Prostate gland (tissue), 2 donors: ENCODE measurements around the gene USP10.

ENCODE experiments used
- POLR2A ChIP-seq: fragments of 450-650 bp; IDR thresholded peaks from one replicate; pipeline ENCODE4 v1.6.1; 2016; ENCODE audit warnings: antibody characterized with exemption, mild to moderate bottlenecking
- POLR2AphosphoS5 ChIP-seq: sonication (generic); formaldehyde crosslinking; IDR thresholded peaks from one replicate; pipeline ENCODE4 v1.6.1; 2017; ENCODE audit warnings: antibody characterized with exemption
- TF ChIP-seq, protein P1 (sequence below), 4 experiments: fragments of 200-600 bp in 2 of 4; fragments of 450-650 bp in 2 of 4; sonication (generic) in 2 of 4; IDR thresholded peaks; 1 replicate in 3 of 4; 2 replicates in 1 of 4; pipeline ENCODE4 v1.5.1; 2016 to 2019; ENCODE audit warnings: antibody characterized with exemption in 4 of 4, mild to moderate bottlenecking in 2 of 4, moderate library complexity in 2 of 4

DNA sequence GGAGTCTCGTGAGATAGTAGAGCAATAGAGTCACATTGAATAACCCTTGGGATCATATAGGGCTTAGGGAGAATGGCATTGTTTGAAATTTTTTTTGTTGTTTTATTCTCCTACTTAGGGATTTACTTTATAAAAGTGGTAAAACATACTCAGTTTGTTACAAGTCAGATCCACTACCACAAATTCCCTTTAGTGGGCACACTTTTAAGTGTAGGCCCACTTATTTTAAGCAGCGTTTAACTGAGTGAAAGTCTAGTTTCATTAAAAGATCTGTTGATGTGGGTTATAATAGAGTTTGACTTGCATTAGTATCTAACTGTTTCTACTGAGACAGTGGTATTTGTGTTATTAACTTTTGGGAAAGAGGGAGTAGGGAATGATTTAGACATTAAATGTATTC lies 49.3 kb downstream of the USP10 start:
- TF ChIP-seq, protein P1, sequence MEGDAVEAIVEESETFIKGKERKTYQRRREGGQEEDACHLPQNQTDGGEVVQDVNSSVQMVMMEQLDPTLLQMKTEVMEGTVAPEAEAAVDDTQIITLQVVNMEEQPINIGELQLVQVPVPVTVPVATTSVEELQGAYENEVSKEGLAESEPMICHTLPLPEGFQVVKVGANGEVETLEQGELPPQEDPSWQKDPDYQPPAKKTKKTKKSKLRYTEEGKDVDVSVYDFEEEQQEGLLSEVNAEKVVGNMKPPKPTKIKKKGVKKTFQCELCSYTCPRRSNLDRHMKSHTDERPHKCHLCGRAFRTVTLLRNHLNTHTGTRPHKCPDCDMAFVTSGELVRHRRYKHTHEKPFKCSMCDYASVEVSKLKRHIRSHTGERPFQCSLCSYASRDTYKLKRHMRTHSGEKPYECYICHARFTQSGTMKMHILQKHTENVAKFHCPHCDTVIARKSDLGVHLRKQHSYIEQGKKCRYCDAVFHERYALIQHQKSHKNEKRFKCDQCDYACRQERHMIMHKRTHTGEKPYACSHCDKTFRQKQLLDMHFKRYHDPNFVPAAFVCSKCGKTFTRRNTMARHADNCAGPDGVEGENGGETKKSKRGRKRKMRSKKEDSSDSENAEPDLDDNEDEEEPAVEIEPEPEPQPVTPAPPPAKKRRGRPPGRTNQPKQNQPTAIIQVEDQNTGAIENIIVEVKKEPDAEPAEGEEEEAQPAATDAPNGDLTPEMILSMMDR (IDR thresholded peaks at IDR 0.05), result no peak
- TF ChIP-seq POLR2A, result no peak
- no peak for TF ChIP-seq POLR2AphosphoS5
